OCI-LY3 (cell line): ENCODE measurements around the gene DRD2.

ENCODE experiments used
- CTCF ChIP-seq: fragments of 200-600, 300-600 bp; sonication (generic); IDR thresholded peaks from 2 replicates; pipeline ENCODE4 v1.5.1; 2014; ENCODE audit warnings: antibody characterized with exemption, low read length, low read depth
- EZH2phosphoT487 ChIP-seq: fragments of 200-600 bp; shearing (Covaris generic); IDR thresholded peaks from 2 replicates; pipeline ENCODE4 v1.6.1; 2018; ENCODE audit warnings: antibody characterized with exemption, mixed run types, low read depth

DNA sequence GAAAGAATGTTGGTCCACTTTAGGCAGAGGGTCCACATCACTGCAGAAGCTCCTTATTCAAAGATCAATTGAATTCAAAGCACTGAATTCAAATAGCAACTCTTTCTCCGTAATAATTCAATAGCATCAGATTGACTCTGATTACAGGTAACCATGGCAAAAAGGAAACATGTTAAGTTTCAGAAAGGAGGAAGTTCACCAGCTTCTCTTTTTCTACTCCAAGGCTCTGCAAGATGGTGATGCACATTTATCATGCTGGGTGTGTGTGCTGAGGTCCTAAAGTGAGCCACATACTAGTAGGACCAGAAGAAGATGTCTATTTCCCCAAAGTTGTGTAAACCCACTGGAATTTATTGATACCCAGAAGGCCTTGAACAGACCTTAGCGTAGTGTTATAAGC is 18.0 kb upstream of the DRD2 start:
- no peak for TF ChIP-seq CTCF
- no peak for TF ChIP-seq EZH2phosphoT487
